Measurements from ENCODE around the gene DRC7.
"Not testable (repeated sequence)": the region's sequence is repeated elsewhere in the genome, so short reads cannot be mapped to it uniquely, and the experiment has no call there.

The DRC7 gene

DNA sequence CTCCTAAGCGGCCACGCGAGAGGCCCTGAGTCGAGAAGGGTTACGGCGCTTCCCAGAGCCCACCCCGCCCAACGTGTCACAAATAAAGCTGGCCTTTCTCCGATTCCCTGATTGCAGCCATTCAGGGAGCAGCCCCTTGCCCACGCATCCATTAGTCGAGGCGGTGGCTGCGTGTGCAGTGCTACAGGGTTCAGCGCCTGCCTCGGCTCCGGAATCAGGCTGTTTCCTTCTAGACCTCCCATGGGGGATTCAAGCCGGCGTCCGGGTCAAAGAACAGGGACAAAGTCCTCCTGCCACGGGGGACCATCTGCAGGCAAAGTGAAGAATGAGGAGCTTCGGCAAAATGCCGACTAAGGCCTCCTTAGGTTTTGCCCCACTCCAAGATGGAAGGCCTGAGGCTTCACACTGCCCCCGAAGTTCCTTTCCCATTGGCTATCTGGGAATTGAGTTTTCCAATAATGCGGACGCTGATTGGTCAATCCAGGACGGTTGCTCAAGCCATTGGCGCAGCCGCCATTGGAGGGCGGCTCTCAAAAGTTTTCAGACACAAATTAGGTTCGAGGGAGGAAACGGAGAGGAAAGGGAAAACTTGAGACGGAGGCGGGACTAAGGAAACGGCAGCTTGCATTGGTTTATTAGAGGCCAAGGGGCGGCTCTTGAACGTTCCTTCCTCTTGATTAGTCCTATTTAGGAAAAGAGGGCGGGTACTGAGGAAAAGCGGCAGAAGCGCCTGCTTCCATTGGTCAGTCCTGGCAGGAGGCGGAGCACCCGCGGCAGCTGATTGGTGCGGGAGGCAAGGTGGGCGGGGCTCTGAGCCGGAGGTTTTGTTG is 40.5 kb downstream of the DRC7 start:
- peak; percentile 100 for DNase-seq (ENCODE audit: low read depth in 2 of 2)

DNA sequence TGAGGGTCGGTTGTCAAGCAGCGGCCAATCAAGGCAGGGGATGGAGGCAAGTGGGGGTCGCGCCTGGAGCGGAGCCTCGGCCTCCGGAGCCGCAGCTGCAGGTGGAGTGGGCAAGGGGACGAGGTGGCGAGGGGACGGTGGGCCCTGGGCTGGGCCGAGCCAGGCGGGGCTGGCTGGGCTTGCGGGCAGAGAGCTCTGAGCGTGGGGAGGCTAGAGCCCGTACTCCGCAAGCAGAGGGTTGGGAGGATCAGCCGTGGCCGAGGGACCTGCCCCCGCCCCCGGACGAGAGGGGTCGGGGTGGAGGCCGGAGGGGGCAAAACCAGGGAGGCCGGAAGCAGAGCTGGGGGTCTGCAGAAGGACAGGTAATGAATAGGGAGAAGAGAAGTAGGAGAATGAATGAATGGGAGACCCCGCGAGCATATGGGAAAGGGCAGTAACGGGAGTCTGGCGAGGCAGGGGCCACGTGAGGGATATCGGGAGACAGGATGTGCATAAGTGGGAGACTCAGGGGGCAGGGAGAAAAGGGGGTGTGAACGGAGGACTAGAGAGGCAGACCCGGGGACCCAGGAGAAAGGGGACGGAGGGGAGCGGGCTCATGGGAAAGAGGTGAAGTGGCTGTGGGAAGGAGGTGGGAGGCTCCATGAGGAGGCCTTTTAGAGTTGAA is 41.3 kb downstream of the DRC7 start, which contains the start of gene KATNB1:
KATNB1 (plus strand) TSS at position 16 of the 664 bp plus-strand sequence. CDS start 1,474 bp downstream, outside the sequence.
- DNase-seq (ENCODE audit: low read depth in 2 of 2) = no peak

DNA sequence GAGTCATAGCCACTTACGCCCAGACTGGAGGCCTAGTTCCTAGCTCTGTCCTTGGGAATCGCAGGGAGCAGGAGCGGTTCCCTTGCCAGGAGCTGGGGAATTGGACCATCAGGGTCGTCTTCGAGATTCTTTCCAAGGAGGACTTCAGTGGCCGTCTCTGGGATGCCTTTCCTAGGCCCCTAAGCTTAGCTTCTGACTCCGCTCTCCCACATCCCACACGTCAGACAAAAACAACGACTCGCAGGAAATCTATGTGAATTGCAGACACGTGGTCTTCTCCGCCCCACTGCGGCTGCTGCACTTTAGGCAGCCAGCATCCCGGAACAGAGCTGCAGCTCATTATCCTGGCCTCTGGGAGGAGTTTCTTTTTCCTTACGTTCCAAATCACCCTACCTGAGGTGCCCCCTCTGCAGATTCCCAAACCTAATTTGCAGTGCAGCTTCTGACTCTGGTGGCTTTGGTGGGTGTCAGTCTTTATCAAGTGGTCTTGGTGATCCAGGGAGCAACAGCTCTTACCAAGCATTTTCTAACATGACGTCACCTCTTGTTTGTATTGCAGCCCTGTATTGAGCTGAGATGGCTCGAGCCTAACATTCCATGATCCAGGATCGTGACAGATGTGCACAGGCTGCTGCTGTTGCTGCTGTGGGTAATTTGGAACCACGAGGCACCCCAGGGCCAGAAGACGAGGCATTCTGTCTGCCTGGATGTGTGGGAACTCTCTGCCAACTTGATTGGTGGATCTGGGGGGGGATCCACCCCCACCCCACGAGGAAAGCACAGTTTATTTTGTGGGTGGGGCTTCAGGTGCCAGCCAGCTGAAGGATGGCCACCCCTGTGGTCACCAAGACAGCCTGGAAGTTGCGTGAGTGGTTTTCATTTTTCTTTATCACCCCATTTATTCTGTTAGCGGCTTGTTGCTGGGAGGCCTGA is 42.1 kb downstream of the DRC7 start:
- DNase-seq (ENCODE audit: low read depth in 2 of 2) = peak; percentile 18 to 19

DNA sequence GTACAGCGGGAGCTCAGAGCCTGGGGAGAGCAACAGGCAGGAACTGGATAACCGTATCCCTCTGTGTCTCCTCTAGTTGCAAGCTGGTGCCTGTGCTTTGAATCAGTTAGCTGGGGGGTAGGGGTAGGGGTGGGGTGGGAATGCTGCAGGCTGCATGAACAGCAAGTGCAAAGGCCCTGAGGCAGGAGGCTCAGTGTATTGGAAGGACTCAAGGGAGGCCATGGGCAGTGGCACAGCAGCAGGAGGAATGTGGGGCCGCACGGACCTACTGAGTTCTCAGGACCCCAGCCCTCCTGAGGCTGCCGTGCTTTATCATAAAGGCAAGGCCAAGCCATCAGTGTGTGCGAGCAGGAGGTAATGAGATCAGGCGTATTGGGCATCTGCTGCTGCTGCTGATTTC is 44.2 kb downstream of the DRC7 start:
- no peak for DNase-seq (ENCODE audit: low read depth in 2 of 2)

DNA sequence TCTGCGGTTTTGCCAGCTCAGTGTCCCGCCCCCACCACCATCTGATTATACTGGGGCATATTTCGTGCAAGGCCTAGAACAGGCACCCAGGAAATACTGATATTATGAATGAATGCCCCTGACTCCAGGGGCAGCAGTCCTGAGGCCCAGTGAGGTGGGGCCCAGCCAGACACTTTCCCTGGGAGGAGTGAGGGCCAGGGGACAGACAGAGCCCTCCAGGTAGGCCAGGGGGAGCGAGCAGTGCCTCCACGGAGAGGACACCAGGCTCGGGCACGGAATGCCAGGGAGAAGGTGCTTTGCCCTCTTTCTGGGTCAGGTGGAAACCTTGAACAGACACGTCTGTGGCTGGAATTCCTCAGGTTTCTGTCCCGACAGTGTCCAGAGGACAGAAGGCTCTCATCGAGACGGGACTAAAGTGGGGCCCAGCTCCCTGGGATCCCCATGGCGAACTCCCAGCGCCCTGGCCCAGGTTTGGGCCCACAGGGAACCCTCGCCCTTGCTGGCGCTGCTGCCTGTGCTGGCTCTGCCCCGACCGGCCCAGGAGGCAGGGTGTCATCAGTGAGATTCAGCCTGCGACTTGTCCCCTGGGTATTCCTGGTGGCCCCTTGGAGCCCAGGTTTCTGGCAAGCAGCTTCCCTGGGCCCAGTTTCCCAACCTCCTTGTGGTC is 45.3 kb downstream of the DRC7 start:
- DNase-seq (ENCODE audit: low read depth in 2 of 2) = no peak

DNA sequence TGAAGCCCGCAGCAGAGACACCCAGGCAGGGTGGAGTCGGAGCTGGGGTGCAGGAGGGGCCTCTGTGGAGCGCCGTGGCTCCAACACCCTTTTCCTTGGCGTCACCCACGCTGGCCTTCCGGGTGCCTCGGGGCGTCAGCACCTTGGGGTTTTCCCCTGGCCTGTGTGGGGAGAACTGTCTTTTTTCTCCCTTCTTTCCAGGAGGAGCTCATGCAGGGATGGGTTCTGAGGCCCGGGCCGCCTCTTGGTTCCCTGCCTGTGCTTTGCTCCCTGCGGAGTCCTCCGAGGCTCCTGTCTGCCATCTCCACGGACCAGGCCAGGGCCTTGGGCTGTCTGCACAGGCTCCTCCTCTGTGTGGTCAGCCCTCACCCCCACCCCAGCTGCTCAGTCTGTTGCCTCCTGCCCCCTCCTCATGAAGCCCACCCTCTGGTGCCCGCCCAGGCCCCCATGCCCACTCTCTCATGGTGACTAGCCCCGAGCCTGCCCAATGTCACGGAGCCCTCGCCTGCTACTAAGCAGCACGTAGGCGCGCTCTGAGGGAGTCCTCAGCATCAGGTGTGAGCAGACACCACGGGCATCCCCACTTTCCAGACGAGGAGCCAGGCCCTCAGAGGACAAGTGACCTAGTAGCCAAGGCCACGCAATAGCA is 45.9 kb downstream of the DRC7 start:
- no peak for DNase-seq (ENCODE audit: low read depth in 2 of 2)

DNA sequence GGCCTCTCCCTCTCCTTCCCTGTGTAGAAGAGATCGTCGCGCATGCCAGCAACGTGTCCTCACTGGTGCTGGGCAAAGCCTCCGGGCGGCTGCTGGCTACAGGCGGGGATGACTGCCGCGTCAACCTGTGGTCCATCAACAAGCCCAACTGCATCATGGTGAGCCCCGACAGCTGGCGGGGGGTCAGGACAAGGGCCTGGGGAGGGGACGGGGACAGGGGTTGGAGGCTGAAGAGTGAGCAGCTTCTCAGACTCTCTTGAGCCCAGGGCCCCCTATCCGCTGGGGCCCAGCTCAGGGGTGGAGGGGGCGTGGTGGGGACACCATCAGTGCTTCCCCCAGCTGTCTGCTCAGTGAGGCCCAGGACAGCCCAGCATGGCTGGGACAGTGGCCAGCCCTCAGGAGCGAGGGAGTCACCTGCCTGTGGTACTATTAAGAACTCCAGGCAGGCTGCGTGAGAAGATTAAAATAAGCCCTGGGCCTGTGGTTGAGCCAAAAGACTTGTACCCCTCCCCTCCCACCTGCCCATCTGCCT is 47.1 kb downstream of the DRC7 start:
- DNase-seq (ENCODE audit: low read depth in 2 of 2) = no peak

DNA sequence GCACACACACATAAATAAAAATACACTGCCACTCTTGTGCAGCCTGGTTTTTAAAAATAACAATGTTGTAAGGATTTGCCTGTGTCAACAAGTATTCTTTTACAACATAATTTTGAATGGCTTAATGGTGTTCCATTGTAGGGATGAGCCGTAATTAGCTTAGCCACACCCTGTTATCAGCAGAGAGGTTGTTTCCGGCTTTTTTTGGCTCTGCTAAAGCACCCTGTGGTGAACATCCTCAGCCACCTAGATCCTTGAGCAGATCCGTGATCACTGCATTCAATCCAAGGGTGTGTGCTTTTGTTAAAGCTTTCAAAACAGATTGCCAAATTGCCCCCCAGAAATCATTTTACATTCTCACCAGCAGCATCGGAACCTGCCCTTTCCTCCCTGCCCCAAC is 47.9 kb downstream of the DRC7 start:
- no peak for DNase-seq (ENCODE audit: low read depth in 2 of 2)

DNA sequence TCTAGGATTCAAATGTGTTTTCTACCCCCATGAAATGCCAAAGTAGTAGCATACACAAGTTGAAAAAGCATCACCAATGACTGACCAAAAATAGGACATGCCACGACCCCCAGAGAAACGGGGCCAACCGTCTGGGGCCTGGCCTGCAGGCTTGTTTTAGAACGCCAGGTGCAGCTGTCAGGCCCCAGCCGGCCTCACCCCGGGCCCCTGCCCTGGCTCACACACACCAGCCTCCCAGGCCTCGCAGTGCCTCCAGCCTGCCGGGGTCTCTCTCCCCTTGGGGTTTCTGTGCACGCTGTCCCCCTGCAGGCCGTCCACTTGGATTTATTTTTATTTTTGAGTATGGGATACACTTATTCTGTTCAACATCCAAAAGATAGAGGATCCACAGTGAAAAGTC is 48.9 kb downstream of the DRC7 start:
- no peak for DNase-seq (ENCODE audit: low read depth in 2 of 2)

DNA sequence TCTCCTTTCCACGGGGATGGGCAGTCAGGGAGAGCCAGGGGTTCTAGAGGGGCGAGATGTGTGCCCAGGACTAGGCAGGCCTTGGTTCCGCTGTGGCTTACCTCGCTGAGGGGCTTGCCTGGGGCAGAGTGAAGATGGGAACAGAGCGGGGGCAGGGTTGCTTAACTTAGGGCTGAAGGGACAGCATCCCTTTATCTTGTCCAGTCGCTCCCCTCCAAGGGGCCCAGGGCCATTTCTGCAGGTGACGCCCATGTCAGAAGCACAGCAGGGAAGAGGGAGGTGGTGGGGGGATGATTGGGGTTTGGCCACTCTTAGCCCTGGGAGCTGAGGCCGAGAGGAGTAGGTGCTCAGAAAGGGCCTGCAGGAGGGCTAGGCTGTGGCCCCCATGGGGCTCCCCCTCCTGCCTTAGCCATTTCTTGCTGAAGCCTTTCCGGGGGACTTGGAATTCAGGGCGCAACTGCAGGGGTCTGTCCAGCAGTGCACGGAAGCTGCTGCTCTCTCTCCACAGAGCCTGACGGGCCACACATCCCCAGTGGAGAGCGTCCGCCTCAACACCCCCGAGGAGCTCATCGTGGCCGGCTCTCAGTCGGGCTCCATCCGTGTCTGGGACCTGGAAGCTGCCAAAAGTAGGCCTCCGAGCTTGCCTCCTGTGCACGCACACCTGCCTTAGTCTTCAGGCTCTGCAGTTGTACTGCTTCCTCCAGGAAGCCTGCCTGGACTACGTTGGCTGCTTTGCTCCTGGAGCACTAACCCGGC is 49.5 kb downstream of the DRC7 start:
- DNase-seq (ENCODE audit: low read depth in 2 of 2) = no peak

DNA sequence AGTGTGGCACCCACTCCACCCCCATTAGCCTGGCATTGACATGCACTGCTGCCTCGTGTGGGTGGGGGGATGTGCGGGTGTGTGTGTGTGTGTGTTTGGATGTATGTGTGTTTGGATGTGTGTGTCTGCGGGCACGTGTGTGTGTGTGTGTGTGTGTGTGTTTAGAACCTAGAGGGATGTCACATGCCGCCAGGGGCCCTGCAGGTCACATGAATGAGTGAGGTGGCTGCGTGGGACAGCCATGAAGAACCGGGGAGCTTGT is 50.0 kb downstream of the DRC7 start:
- no peak for DNase-seq (ENCODE audit: low read depth in 2 of 2)

DNA sequence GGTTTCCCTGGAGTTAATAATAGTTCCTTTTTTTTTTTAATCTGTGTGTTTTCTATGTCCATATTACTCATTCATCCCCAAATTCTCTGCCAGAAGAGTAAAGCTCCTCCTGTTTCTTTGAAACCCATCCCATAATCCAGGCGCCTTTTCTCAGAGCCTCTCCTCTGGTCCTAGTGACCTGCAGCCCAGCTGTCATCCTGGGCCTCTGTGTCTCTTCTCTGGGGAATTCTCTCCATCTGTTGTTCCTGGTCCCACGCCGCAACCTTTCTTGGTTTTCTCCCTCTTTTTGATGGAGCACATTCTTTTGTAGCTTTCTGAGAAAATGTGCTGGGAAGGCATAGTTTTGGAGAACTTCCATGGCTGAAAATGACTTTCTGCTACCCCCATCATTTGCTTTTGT is 51.2 kb downstream of the DRC7 start:
- no peak for DNase-seq (ENCODE audit: low read depth in 2 of 2)

DNA sequence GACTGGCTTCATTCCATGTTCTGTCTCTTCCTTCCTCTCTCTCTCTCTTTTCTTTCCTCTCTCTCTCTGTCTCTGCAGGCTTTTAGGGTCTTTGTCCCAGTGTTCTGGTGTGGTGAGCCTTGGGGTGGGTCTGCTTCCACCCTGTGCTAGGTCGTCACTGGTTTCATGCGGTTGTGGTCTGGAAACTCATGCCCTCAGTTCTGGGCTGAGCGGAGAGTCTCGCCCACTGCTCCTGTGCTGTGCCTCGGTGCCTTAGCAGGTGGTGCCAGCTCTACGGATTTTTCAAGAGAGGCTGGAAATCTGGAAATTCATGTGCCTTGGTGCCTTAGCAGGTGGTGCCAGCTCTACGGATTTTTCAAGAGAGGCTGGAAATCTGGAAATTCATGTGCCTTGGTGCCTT is 51.7 kb downstream of the DRC7 start:
- DNase-seq (ENCODE audit: low read depth in 2 of 2) = not testable (repeated sequence)

DNA sequence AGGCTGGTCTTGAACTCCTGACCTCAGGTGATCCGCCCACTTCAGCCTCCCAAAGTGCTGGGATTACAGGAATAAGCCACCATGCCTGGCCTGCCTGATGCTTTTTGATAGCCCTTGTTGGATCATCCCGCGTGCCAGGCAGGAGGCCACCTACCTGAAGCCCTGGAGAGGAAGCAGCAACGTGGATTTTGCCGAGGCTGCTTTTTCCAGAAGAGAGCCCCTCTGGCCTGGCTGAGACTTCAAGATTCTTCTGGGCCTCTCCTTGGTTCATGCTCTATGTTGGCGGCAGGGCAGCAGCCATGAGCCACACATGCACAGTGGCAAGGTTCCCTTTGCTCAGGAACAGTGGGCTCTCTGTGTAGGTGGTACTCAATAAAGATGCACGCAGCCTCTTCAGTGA is 52.5 kb downstream of the DRC7 start:
- no peak for DNase-seq (ENCODE audit: low read depth in 2 of 2)

DNA sequence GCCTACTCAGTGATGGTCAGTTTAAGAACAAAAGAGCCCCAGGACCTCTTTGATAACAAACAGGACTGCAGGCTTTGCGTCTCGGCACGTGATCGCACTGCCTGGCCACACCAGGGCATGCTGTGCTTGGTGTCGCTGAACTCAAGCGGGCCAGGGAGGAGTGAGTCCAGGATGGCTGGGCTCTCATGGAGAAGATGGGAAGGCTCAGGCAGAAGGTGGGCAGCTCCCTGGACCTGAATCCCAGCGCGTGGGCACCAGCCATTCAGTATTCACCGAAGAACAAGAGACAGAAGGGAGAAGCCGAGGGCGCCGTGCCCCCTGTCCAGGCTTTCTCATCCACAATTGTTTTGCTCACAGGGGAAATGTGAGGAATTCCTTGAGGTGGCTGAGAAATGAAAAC is 52.9 kb downstream of the DRC7 start:
- no peak for DNase-seq (ENCODE audit: low read depth in 2 of 2)

DNA sequence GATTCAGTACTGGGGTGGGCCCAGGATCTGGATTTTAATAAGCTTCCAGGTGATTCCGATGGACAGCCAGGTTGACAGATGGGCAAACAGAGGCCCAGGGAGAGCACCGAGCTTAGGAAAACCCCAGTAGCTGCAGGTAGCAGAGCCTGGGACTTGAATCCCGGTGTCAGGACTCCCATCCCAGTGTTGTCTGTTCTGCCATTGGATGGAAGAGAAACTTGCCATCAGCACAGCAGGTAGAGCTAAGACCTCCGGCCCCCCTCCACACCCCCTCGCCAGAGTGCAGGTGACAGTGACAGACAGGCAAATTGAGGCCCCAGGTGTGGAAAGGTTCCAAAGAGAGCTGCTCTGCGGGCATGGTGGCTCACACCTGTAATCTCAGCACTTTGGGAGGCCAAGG is 53.4 kb downstream of the DRC7 start:
- no peak for DNase-seq (ENCODE audit: low read depth in 2 of 2)

DNA sequence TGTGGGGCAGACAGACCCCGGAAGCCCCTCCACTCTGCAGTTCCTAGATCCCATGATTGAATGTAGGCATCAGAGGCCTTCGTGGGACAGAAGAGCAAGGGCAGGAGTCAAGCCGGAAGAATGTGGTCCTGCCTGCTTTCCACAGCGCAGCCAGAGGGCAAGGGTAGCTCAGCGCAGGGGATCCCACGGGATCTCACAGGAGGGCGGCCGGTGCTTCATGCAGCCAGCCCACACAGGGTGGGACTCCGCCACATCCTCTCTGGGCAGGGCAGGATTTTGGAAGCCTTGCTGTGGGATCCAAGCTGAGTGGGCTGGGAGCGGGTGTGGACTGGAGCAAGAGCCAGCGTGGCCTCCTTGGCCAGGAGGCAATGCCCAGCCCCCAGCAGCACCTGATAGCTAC is 54.0 kb downstream of the DRC7 start:
- DNase-seq (ENCODE audit: low read depth in 2 of 2) = no peak

DNA sequence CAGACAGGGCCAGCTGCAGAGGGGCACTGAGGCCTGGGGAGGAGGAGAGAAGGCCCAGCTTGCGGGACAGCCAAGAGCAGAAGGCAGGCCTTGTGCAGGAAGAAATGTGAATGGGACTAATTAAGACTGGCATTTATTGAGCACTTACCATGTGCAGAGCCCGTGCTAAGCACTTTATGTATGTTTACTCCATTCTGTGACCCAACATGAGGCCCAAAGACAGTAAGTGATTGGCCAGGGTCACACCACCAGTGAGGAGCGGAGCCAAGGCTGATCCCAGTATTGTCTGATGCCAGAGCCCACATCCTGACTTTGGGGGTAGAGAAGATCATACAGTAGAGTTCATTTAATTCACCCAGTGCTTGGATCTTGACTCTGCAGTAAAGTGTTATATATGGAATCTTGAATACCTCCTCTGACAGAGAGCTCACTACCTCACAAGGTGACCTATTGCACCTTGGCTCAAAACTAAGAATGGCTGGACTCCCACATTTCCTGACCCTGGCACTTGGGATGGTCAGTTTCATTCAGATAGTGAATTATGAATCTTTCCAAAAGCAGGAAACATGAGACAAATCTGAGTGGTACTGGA is 54.6 kb downstream of the DRC7 start:
- no peak for DNase-seq (ENCODE audit: low read depth in 2 of 2)

DNA sequence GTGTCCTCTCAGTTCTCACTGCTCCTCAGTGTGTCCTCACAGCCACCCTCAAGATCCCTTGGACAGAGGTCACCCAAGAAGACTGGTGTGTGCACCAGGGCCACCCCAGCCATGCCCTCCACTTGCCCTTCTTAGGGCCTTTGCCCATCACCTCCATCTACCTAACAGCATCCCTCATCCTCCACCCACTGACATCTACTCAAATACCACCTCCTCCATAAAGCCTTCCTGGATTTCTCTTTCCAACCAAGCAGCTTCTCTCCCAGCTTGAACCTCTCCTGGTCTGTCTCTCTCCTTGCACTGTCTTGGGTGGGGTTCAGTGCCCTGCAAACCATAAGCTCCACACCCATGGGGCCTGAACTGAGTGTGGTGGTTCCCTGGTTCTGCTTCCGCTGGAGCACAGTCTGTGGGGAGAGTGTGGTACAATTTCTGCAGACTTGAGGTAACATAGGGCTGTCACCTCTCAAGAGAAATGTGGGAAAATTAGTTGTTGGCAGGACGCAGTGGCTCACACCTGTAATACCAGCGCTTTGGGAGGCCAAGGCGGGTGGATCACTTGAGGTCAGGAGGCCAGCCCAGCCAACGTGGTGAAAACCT is 55.3 kb downstream of the DRC7 start:
- no peak for DNase-seq (ENCODE audit: low read depth in 2 of 2)

Data from fibroblast of skin of left biceps (primary cell).